ENCODE results near the gene CBR3. TPM values are rescaled to one million over a fixed set of nuclear protein-coding genes. Genes with fewer than 3 reads are reported as not detected.

CBR3 gene
- total RNA-seq, 1 donor from 2014 or later: 4.7 TPM

- Mint-ChIP-seq H3K4me3 (no peak overlapping the region), H3K27me3 (no peaks in the 10 kb centered on the region), H3K9me3 (no peaks in the 10 kb centered on the region), H3K27ac (no peak overlapping the region), H3K4me1 (peaks cover 18% of the 10 kb centered on the region), H3K36me3 (ENCODE audit: low read depth) (no peaks in the 10 kb centered on the region)
- CTCF ChIA-PET: interaction anchor here (0.5 to 1.8 kb wide), 2 partner anchors 16 to 283 kb away, joined by 3 read pairs; no protein-coding TSS in a partner anchor
- DNase-seq (no peak), ATAC-seq (ENCODE audit: low read depth) (no peak)
- TF ChIP-seq CTCF (IDR thresholded peaks at IDR 0.05): no peak
- POLR2A ChIA-PET: interaction anchor here (1.2 kb wide), 1 partner anchor 10 kb away, joined by 7 read pairs; no protein-coding TSS in a partner anchor
- intact Hi-C loops (cut with micrococcal nuclease): no loop called here
Observed at GRCh38 chr21:36126208-36126565, 8.7 kb upstream of the CBR3 start.

GRCh38 chr21:36126621-36127110 lies 8.2 kb upstream of the CBR3 start:
- ChIA-PET POLR2A (interaction anchor here (1.2 kb wide), 1 partner anchor 9 kb away, joined by 7 read pairs; no protein-coding TSS in a partner anchor), CTCF (interaction anchor here (0.5 to 1.5 kb wide), 2 partner anchors 14 to 284 kb away, joined by 3 to 8 read pairs; no protein-coding TSS in a partner anchor)
- Mint-ChIP-seq H3K4me3 (no peak overlapping the region), H3K27ac (no peak overlapping the region), H3K27me3 (no peaks in the 10 kb centered on the region), H3K36me3 (ENCODE audit: low read depth) (no peaks in the 10 kb centered on the region), H3K9me3 (no peaks in the 10 kb centered on the region), H3K4me1 (peaks cover 18% of the 10 kb centered on the region)
- intact Hi-C loops (cut with micrococcal nuclease): no loop called here
- ATAC-seq (ENCODE audit: low read depth) (no peak), DNase-seq (no peak)
- no peak for TF ChIP-seq CTCF (IDR thresholded peaks at IDR 0.05)

- no peak overlapping the region for H3K27ac Mint-ChIP-seq
- POLR2A ChIA-PET: interaction anchor here (0.7 to 1.2 kb wide), 2 partner anchors 9 to 67 kb away, joined by 4 to 7 read pairs; partner anchors contain the start of gene SETD4
- H3K27me3 Mint-ChIP-seq: no peaks in the 10 kb centered on the region
- no peak for ATAC-seq (ENCODE audit: low read depth)
- H3K4me3 Mint-ChIP-seq: no peak overlapping the region
- CTCF ChIA-PET: interaction anchor here (0.7 to 1.5 kb wide), 2 partner anchors 13 kb away, joined by 7 to 8 read pairs; no protein-coding TSS in a partner anchor
- H3K4me1 Mint-ChIP-seq: peaks cover 21% of the 10 kb centered on the region
- no peak for DNase-seq
- no peaks in the 10 kb centered on the region for H3K9me3 Mint-ChIP-seq
- TF ChIP-seq CTCF (IDR thresholded peaks at IDR 0.05): no peak
- intact Hi-C loops (cut with micrococcal nuclease): no loop called here
- H3K36me3 Mint-ChIP-seq (ENCODE audit: low read depth): peaks cover 3% of the 10 kb centered on the region
Observed at GRCh38 chr21:36127250-36127904, 7.5 kb upstream of the CBR3 start.

GRCh38 chr21:36127977-36128376 lies 6.9 kb upstream of the CBR3 start:
- H3K4me3 Mint-ChIP-seq: no peak overlapping the region

More at GRCh38 chr21:36127977-36128376, 6.9 kb upstream of the CBR3 start:
- ChIA-PET CTCF (interaction anchor here (0.7 to 1.5 kb wide), 2 partner anchors 12 to 13 kb away, joined by 7 to 8 read pairs; no protein-coding TSS in a partner anchor), POLR2A (interaction anchor here (0.7 kb wide), 1 partner anchor 68 kb away, joined by 4 read pairs; the partner anchor contains the start of gene SETD4)
- intact Hi-C loops (cut with micrococcal nuclease): no loop called here
- no peak for TF ChIP-seq CTCF (IDR thresholded peaks at IDR 0.05)
- Mint-ChIP-seq H3K9me3 (no peaks in the 10 kb centered on the region), H3K27me3 (no peaks in the 10 kb centered on the region), H3K4me1 (peaks cover 21% of the 10 kb centered on the region), H3K36me3 (ENCODE audit: low read depth) (peaks cover 3% of the 10 kb centered on the region), H3K27ac (no peak overlapping the region)
- ATAC-seq (ENCODE audit: low read depth): no peak
- no peak for DNase-seq
